HG03439 (cell line): ENCODE measurements around the gene COL17A1.
A peak's percentile ranks its signal among the peaks of the same experiment; 100 is the strongest.

ENCODE experiments used
- ATAC-seq: cut with Tn5 transposase; IDR thresholded peaks from one replicate; pipeline ENCODE4 v1.9.1; 2021; ENCODE audit warnings: mild to moderate bottlenecking, moderate library complexity; ENCODE audit not compliant: unreplicated experiment

The COL17A1 gene

GRCh38 chr10:103995134-103995533 lies 90.5 kb downstream of the COL17A1 start:
- ATAC-seq = no peak

GRCh38 chr10:103991393-103992128 lies 94.1 kb downstream of the COL17A1 start:
- ATAC-seq = no peak

- no peak for ATAC-seq
These were observed 95.1 kb downstream of the COL17A1 start for GRCh38 chr10:103990531-103990930.

- ATAC-seq = no peak
These were observed 95.6 kb downstream of the COL17A1 start for GRCh38 chr10:103990121-103990520.

- no peak for ATAC-seq
These were observed 99.3 kb downstream of the COL17A1 start for GRCh38 chr10:103986360-103986759.

- no peak for ATAC-seq
These were observed 100.0 kb downstream of the COL17A1 start for GRCh38 chr10:103985726-103986125.

GRCh38 chr10:103983367-103983911 lies 102.2 kb downstream of the COL17A1 start:
- peak; percentile 66 for ATAC-seq

- ATAC-seq = no peak
These were observed 103.0 kb downstream of the COL17A1 start for GRCh38 chr10:103982639-103983038.
